ENCODE data around the gene ARHGAP44.

The ARHGAP44 gene

GRCh38 chr17:12899604-12900003 is 110.3 kb downstream of the ARHGAP44 start:
- DNase-seq (ENCODE audit: low spot score) = no peak

DNA sequence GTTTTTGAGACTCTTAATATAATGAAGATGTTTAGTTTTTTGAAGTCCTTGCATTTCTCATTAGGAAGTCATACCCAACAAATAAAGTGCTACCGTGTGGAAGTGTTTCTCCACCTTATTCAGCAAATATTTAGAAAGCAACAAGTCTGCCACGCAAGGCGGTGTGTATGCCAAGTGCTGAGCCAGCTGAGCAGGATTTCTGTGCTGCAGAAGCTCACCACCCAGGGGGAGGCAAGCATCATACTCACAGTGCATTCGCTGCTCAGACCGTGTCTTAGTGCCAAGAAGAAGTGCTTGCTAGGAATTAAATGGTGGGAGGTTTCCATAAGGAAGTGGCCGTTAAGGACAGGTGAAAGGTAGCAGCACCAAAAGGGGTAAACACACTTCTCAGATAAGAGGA is 111.2 kb downstream of the ARHGAP44 start:
- DNase-seq (ENCODE audit: low spot score) = no peak

GRCh38 chr17:12902046-12902445 is 112.7 kb downstream of the ARHGAP44 start:
- DNase-seq (ENCODE audit: low spot score) = no peak

- no peak for DNase-seq (ENCODE audit: low spot score)
Measured at GRCh38 chr17:12907477-12907876, 118.2 kb downstream of the ARHGAP44 start.

- DNase-seq (ENCODE audit: low spot score) = no peak
Measured at GRCh38 chr17:12909046-12909445, 119.7 kb downstream of the ARHGAP44 start.

GRCh38 chr17:12909511-12909910 is 120.2 kb downstream of the ARHGAP44 start:
- DNase-seq (ENCODE audit: low spot score) = no peak

DNA sequence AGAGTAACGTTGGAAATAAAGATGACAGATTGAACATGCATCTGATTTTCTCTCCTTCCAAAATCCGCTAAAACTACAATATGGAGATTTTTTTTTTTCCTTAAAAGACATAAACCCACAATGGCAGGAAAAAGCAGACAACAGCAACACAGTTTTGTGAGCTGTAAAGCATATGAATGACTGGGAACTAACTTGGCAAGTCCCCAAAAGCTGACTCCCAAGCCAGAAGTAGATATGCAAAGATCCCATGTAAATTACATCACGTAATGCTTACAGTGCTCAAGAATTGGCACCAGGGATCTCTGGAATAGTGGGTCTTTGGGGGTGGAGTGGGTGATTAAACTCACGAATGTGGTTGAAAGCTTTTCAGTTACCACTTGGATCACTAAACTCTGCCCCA is 121.9 kb downstream of the ARHGAP44 start:
- no peak for DNase-seq (ENCODE audit: low spot score)

DNA sequence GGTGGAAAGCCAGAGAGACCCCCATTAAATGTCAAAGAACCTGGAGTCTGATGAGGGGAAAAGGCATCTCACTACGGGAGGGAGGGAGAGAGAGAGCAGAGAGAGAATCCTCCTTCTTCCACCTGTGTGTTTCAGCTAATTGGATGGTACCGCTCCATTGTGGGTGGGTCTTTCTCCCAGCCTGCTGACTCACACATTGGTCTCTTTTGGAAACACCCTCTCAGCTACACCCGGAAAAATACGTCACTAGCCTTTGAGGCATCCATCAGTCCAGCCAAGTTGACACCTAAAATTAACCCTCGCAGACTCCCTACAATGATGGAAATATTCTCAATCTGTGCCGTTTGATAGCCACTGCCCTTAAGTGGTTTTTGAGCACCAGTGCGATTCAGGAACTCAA is 128.1 kb downstream of the ARHGAP44 start:
- DNase-seq (ENCODE audit: low spot score) = no peak

DNA sequence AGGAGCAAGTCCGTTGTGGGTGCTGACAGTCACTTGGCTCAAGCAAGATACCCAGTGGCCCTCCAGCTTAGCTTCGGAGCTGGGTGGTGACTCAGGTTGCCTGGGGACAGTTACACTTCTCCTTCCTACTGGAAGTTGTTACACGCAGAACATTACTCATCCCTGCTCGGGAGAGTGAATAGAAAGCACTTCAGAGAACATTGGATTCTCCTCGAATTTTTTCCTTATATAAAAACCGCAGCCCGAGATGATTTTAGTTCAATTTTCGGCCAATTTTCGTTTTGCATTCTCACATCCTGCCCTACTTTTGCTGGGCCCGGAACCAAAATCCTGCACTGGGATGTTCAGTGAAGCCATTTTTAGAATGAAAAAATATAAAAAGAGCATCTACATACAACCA is 128.8 kb downstream of the ARHGAP44 start:
- no peak for DNase-seq (ENCODE audit: low spot score)

- DNase-seq (ENCODE audit: low spot score) = no peak
Measured at GRCh38 chr17:12922120-12922519, 132.8 kb downstream of the ARHGAP44 start.

GRCh38 chr17:12924614-12925013 is 135.3 kb downstream of the ARHGAP44 start:
- no peak for DNase-seq (ENCODE audit: low spot score)

DNA sequence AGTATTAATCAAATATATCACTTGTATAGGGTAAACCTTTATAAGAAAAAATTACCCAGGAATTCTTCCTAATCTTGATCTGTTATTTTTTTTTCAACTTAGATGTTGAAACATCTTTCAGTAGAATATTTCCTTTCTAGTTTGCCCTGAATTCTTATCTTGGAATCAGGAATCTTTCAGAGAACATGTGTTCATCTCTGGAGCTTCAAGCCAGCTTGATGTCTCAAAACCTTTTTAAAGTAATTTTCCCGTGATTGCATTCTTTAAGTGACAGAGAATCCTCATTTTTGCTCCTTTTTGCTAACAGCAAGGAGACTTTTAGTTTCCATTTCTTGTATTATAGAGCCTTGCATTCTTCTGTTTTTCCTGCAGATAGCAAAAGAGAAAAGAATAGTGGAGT is 137.7 kb downstream of the ARHGAP44 start:
- DNase-seq (ENCODE audit: low spot score) = no peak

- no peak for DNase-seq (ENCODE audit: low spot score)
Measured at GRCh38 chr17:12927541-12928425, 138.5 kb downstream of the ARHGAP44 start.

DNA sequence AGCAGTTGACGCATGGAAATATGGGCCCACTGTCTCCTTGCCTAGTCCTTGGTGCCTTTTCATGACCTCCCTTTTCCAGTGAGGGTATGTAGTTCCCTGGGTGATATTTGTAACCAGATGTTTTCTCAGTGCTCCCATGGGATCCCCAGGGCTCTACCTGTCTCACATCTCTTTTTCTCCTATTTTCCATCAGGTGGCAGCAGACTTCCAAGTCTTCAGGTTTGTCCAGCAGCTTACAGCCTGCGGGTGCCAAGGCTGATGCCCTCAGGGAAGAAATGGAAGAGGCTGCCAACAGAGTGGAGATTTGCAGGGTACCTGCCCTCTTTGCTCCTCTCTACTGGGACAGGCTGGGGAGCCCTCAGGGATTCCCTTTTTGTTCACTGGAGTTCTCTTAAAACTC is 139.4 kb downstream of the ARHGAP44 start:
- peak; percentile 39 for DNase-seq (ENCODE audit: low spot score)

GRCh38 chr17:12936501-12936900 is 147.2 kb downstream of the ARHGAP44 start:
- DNase-seq (ENCODE audit: low spot score) = no peak

GRCh38 chr17:12940699-12941098 is 151.4 kb downstream of the ARHGAP44 start:
- DNase-seq (ENCODE audit: low spot score) = no peak

GRCh38 chr17:12947047-12947446 is 157.7 kb downstream of the ARHGAP44 start:
- no peak for DNase-seq (ENCODE audit: low spot score)

- DNase-seq (ENCODE audit: low spot score) = no peak
Measured at GRCh38 chr17:12952012-12952411, 162.7 kb downstream of the ARHGAP44 start.

GRCh38 chr17:12953156-12953555 is 163.9 kb downstream of the ARHGAP44 start:
- no peak for DNase-seq (ENCODE audit: low spot score)

- DNase-seq (ENCODE audit: low spot score) = no peak
Measured at GRCh38 chr17:12955521-12955920, 166.2 kb downstream of the ARHGAP44 start.

- no peak for DNase-seq (ENCODE audit: low spot score)
Measured at GRCh38 chr17:12958786-12959185, 169.5 kb downstream of the ARHGAP44 start.

DNA sequence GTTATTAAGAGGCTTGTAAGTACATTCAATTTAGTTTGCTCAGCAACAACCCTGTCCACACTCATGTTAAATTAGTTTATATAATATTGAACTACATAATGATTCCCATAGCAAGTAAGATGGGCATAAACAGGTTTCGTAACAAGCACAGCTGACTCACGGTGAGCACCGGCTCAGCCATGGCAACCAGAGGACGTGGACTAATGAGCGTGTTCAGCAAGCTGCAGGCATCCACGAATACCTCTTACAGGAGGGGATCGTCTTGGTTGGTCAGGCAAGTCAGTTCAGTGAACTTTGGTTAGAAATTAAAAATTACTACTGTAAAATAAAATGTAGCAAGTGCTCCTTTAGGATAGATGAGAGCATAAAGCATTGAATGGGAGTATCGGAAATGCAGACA is 170.1 kb downstream of the ARHGAP44 start:
- DNase-seq (ENCODE audit: low spot score) = no peak

- DNase-seq (ENCODE audit: low spot score) = no peak
Measured at GRCh38 chr17:12961655-12962054, 172.4 kb downstream of the ARHGAP44 start.

- no peak for DNase-seq (ENCODE audit: low spot score)
Measured at GRCh38 chr17:12963505-12963904, 174.2 kb downstream of the ARHGAP44 start.
